K562 (cell line): ENCODE results near the gene MITD1. TPM values are rescaled to one million over a fixed set of nuclear protein-coding genes. Genes with fewer than 3 reads are reported as not detected.

Experiments used
- ETV6 ChIP-seq, 3 experiments: fragments of 150-350 bp in 1 of 3; sonication (generic) in 1 of 3; formaldehyde crosslinking in 1 of 3; IDR thresholded peaks; 2 replicates each; pipeline versions ENCODE4 v1.6.1 to v1.8.0; 2014 to 2022; ENCODE audit warnings: borderline replicate concordance in 2 of 3, low read depth in 2 of 3, antibody characterized with exemption in 1 of 3, low read length in 1 of 3, mild to moderate bottlenecking in 1 of 3, missing genetic modification reagents in 1 of 3
- EWSR1 ChIP-seq: fragments of 450-650 bp; IDR thresholded peaks from 2 replicates; pipeline ENCODE4 v1.6.1; 2018; ENCODE audit warnings: borderline replicate concordance, mild to moderate bottlenecking, low read depth, moderate library complexity; ENCODE audit not compliant: partially characterized antibody
- HMBOX1 ChIP-seq: sonication (generic); IDR thresholded peaks from 2 replicates; pipeline ENCODE4 v1.6.1; 2016
- MTA2 ChIP-seq: fragments of 450-650 bp; IDR thresholded peaks from 2 replicates; pipeline ENCODE4 v1.6.1; 2016; ENCODE audit warnings: low read depth
- SIRT6 ChIP-seq: IDR thresholded peaks from one replicate; pipeline ENCODE4 v1.6.1; 2012; ENCODE audit warnings: low read depth, mild to moderate bottlenecking, control low read depth, inconsistent platforms, low read length, moderate library complexity
- SMAD2 ChIP-seq: fragments of 150-350 bp; IDR thresholded peaks from 2 replicates; pipeline ENCODE4 v1.6.1; 2014; ENCODE audit warnings: low read depth, mild to moderate bottlenecking, low read length
- SMARCA4 ChIP-seq: fragments of 450-650 bp; IDR thresholded peaks from 2 replicates; pipeline ENCODE4 v1.6.1; 2016
- TAF7 ChIP-seq: fragments of 450-650 bp; IDR thresholded peaks from 2 replicates; pipeline ENCODE4 v1.6.1; 2016; ENCODE audit warnings: missing genetic modification characterization, missing compliant biosample characterization
- TCF3 ChIP-seq: sonication (generic); formaldehyde crosslinking; IDR thresholded peaks from 2 replicates; pipeline ENCODE4 v1.4.0; 2020; ENCODE audit warnings: mild to moderate bottlenecking, missing genetic modification reagents
- TFAP4 ChIP-seq: sonication (generic); formaldehyde crosslinking; IDR thresholded peaks from 2 replicates; pipeline ENCODE4 v1.8.0; 2022; ENCODE audit warnings: missing genetic modification reagents, mild to moderate bottlenecking, moderate library complexity, borderline replicate concordance
- XRCC3 ChIP-seq: fragments of 450-650 bp; IDR thresholded peaks from 2 replicates; pipeline ENCODE4 v1.6.1; 2017; ENCODE audit warnings: mild to moderate bottlenecking, moderate library complexity
- ZNF12 ChIP-seq: sonication (generic); formaldehyde crosslinking; IDR thresholded peaks from 2 replicates; pipeline ENCODE4 v1.4.0; 2020; ENCODE audit warnings: mild to moderate bottlenecking, missing genetic modification reagents
- ZNF717 ChIP-seq: fragments of 250-450 bp; sonication (Bioruptor Pico); IDR thresholded peaks from 2 replicates; pipeline ENCODE4 v1.5.0; 2021
- polyA plus RNA-seq, 8 experiments: library from polyadenylated mRNA; depleted of rRNA in 4 of 8; stranded (reverse) in 5 of 8; unstranded in 3 of 8; fragments of >200 nt; fragmentation: Nextera tagmentation in 2 of 8; fragmentation: Illumina TruSeq in 1 of 8; extraction: Ambion mirVana in 2 of 8; extraction: Trizol in 1 of 8; gene quantifications; 2 replicates each; pipeline versions ENCODE4 v1.2.1 to v1.2.3, GENCODE V29; 2011 to 2014; ENCODE audit warnings: inconsistent platforms in 1 of 8, missing spikeins in 1 of 8
- total RNA-seq, 7 experiments: library from RNA; depleted of rRNA in 6 of 7; stranded (reverse); fragments of >200 nt in 6 of 7; fragmentation: Illumina TruSeq in 2 of 7; extraction: Trizol in 2 of 7; gene quantifications; 2 replicates each; pipeline versions ENCODE4 v1.2.1 to v1.2.3, GENCODE V29; 2011 to 2021; ENCODE audit warnings: low replicate concordance in 1 of 7
- TF ChIP-seq, protein P1 (sequence below): sonication (generic); formaldehyde crosslinking; IDR thresholded peaks from 2 replicates; pipeline ENCODE4 v1.8.1; 2023; ENCODE audit warnings: missing genetic modification reagents, mild to moderate bottlenecking, borderline replicate concordance
- TF ChIP-seq, protein P2 (sequence below): fragments of 450-650 bp; IDR thresholded peaks from 2 replicates; pipeline ENCODE4 v1.6.1; 2018; ENCODE audit not compliant: partially characterized antibody

MITD1 gene
- total and polyA plus RNA-seq, 9 of the 15 experiments (the other 6 are each of a cell fraction or from before 2014, with no cell fraction given), result 19.6 to 71.8 (median 43.2) TPM

- TF ChIP-seq MTA2 (no peak), SMAD2 (no peak), TCF3 (CRISPR knock-in tag) (peak; percentile 52), SIRT6 (no peak), SMARCA4 (peak; percentile 55), ETV6 (IDR thresholded peaks at IDR 0.05; ENCODE audit: borderline replicate concordance in 1 of 2, low read depth in 2 of 2, low read length in 1 of 2) (0 out of 4 replicates have a peak, but pooled peaks have one; percentile 41 to 68), ETV6 (CRISPR knock-in tag; IDR thresholded peaks at IDR 0.05; ENCODE audit: borderline replicate concordance) (no peak), XRCC3 (no peak), HMBOX1 (no peak; the same call in 1 of the 2 replicates), TFAP4 (CRISPR knock-in tag) (peak; percentile 87), ZNF12 (CRISPR knock-in tag) (no peak), TAF7 (tag) (peak; percentile 60), ZNF717 (CRISPR knock-in tag) (no peak), EWSR1 (no peak)
- TF ChIP-seq, protein P1, sequence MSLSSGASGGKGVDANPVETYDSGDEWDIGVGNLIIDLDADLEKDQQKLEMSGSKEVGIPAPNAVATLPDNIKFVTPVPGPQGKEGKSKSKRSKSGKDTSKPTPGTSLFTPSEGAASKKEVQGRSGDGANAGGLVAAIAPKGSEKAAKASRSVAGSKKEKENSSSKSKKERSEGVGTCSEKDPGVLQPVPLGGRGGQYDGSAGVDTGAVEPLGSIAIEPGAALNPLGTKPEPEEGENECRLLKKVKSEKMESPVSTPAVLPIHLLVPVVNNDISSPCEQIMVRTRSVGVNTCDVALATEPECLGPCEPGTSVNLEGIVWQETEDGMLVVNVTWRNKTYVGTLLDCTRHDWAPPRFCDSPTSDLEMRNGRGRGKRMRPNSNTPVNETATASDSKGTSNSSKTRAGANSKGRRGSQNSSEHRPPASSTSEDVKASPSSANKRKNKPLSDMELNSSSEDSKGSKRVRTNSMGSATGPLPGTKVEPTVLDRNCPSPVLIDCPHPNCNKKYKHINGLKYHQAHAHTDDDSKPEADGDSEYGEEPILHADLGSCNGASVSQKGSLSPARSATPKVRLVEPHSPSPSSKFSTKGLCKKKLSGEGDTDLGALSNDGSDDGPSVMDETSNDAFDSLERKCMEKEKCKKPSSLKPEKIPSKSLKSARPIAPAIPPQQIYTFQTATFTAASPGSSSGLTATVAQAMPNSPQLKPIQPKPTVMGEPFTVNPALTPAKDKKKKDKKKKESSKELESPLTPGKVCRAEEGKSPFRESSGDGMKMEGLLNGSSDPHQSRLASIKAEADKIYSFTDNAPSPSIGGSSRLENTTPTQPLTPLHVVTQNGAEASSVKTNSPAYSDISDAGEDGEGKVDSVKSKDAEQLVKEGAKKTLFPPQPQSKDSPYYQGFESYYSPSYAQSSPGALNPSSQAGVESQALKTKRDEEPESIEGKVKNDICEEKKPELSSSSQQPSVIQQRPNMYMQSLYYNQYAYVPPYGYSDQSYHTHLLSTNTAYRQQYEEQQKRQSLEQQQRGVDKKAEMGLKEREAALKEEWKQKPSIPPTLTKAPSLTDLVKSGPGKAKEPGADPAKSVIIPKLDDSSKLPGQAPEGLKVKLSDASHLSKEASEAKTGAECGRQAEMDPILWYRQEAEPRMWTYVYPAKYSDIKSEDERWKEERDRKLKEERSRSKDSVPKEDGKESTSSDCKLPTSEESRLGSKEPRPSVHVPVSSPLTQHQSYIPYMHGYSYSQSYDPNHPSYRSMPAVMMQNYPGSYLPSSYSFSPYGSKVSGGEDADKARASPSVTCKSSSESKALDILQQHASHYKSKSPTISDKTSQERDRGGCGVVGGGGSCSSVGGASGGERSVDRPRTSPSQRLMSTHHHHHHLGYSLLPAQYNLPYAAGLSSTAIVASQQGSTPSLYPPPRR (CRISPR knock-in tag), result no peak
- TF ChIP-seq, protein P2, sequence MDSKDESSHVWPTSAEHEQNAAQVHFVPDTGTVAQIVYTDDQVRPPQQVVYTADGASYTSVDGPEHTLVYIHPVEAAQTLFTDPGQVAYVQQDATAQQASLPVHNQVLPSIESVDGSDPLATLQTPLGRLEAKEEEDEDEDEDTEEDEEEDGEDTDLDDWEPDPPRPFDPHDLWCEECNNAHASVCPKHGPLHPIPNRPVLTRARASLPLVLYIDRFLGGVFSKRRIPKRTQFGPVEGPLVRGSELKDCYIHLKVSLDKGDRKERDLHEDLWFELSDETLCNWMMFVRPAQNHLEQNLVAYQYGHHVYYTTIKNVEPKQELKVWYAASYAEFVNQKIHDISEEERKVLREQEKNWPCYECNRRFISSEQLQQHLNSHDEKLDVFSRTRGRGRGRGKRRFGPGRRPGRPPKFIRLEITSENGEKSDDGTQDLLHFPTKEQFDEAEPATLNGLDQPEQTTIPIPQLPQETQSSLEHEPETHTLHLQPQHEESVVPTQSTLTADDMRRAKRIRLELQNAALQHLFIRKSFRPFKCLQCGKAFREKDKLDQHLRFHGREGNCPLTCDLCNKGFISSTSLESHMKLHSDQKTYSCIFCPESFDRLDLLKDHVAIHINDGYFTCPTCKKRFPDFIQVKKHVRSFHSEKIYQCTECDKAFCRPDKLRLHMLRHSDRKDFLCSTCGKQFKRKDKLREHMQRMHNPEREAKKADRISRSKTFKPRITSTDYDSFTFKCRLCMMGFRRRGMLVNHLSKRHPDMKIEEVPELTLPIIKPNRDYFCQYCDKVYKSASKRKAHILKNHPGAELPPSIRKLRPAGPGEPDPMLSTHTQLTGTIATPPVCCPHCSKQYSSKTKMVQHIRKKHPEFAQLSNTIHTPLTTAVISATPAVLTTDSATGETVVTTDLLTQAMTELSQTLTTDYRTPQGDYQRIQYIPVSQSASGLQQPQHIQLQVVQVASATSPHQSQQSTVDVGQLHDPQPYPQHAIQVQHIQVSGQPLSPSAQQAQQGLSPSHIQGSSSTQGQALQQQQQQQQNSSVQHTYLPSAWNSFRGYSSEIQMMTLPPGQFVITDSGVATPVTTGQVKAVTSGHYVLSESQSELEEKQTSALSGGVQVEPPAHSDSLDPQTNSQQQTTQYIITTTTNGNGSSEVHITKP, result peak; percentile 82
Observed at GRCh38 chr2:99154643-99155536, 26.0 kb downstream of the MITD1 start, which contains the start of the genes LIPT1 and TSGA10 (continued).
